ENCODE measurements around the gene CD300LF.

The CD300LF gene

DNA sequence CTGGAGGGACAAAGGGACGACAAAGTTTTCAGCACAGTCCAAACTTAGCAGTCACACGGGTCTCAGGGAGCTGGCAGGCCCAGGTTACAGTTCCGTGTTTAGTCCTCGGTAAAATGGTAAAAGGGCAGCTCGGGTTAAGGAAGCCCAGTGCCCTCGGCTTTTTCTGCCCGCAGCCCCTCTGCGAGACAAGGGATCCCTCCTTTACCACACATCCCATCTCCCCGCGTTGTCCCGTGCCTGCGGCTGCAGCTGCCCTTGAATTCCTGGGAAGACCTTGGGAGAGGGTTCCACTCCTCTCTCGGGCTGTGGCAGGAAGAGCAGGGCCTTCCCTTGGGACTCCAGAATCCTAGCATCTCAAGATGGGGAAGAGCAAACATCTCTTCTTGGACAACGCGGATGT is 17.1 kb upstream of the CD300LF start:
- DNase-seq (ENCODE audit: low read depth), result no peak

DNA sequence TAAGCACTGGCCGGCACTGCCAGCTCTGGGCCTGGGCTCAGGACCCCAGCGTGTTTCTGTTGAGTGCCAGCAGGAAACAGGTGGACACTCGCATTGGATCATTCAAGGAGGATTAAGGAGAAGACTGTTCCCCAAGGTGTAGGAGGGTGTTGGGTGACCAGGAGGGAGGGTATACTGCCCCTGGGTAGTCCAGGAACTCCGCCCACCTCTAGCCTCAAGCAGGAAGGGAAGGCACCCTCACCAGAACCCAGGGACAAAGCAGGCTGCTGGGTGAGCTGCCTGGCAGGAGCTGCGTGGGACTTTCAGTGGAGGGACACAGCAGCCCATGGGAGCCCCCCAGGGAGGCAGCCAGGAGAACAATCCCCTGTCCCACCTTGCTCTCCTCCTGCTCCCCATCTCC is 16.6 kb upstream of the CD300LF start:
- DNase-seq (ENCODE audit: low read depth), result no peak

DNA sequence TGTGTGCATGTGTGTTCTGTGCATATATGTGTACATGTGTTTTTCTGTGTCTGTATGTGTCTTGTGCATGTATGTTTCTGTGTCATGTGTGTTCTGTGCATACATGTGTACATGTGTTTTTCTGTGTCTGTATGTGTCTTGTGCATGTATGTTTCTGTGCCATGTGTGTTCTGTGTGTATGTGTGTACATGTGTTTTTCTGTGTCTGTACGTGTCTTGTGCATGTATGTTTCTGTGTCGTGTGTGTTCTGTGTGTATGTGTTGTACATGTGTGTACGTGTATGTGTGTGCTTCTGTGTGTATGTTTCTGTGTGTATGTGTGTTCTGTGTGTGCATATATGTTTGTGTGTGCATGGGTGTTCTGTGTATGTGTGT is 16.0 kb upstream of the CD300LF start:
- DNase-seq (ENCODE audit: low read depth), result no peak

DNA sequence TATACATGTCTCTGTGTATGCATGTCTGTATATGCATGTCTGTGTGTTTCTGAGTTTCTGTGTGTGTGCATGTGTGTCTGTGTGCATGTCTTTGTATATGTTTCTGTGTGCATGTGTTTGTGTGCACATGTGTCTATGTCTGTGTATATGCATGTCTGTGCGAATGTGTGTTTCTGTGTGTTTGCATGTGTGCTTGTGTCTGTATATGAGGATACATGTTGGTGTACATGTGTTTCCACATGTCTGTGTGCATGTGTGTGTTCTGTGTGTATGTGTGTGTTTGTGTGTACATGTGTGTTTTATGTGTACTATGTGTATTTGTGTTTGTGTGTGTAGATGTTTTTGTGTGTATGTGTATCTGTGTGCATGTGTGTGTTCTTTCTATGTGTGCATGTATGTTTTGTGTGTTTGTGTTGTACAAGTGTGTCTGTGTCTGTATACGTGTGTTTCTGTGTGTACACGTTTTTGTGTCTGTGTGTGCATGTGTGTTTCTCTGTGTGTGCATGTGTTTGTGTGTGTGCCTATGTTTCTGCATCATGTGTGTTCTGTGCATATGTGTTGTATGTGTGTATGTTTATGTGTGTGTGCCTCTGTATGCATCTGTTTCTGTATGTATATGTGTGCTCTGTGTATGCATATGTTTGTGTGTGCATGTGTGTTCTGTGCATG is 15.4 kb upstream of the CD300LF start:
- no peak for DNase-seq (ENCODE audit: low read depth)

DNA sequence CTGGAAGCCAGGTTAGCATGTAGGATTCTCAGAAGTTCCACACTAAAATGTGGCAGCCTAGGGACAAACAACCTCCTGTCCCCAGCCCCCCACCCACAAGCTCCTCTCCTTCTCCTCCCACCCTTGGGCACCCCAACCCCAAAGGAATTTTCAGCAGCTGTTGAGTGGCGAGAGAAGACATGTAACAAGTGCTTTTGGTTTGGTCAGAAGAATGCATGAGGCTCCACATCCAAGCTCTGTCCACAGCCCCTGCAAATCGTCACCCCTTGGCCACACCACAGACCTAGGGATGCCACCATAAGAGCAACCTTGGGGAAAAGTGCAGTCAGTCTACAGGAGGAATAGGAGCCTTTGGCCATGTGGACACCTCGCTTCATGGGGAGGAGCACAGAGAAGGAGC is 12.4 kb upstream of the CD300LF start:
- DNase-seq (ENCODE audit: low read depth), result no peak

DNA sequence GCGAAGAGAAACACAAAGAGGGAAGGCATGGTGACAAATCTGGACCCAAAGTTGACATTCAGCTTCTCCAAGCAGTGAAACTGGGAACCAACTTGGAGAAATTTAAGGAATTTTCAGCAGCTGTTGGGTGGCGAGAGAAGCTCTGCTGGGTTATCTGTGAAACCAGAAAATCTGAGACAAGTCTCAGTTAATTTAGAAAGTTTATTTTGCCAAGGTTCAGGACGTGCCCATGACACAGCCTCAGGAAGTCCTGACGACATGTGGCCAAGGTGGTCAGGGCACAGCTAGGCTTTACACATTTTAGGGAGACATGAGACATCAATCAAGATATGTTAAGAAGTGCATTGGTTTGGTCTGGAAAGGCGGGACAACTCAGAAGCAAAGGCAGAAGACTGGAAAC is 11.2 kb upstream of the CD300LF start:
- DNase-seq (ENCODE audit: low read depth), result no peak

DNA sequence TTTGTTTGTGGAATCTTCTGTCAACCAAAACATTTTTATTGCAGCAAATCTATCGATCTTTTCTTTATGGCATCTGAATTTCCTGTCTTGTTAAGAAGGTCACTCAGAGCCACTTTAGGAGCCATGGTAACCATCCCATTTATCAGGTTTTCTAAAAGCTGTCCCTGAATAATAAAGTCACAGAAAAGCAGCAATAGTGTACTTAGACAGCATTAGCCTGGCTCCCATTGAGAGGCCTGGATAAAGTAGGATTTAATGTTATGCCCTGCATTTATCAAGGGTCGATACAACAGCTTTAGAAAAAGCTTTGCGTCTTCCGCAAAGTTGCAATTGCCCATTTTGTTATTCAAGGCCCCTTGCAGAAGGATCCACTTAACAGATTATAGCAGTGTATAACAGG is 10.1 kb upstream of the CD300LF start:
- DNase-seq (ENCODE audit: low read depth), result no peak

DNA sequence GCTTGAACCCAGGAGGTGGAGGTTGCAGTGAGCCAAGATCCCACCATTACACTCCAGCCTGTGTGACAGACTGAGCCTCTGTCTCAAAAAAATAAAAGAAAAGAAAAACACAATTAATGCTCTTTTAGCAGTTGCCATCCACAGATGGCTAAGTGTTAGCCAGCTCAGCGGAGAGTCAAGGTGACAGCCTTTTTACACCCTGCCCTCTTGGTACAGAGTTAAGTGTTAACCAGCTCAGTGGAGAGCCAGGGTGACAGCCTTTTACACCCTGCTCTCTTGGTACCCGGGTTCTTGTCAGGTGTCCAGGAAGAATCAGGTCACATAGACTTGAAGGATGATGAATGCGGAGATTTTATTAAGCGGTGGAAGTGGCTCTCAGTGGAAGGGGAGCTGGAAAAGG is 7.8 kb upstream of the CD300LF start:
- no peak for DNase-seq (ENCODE audit: low read depth)

DNA sequence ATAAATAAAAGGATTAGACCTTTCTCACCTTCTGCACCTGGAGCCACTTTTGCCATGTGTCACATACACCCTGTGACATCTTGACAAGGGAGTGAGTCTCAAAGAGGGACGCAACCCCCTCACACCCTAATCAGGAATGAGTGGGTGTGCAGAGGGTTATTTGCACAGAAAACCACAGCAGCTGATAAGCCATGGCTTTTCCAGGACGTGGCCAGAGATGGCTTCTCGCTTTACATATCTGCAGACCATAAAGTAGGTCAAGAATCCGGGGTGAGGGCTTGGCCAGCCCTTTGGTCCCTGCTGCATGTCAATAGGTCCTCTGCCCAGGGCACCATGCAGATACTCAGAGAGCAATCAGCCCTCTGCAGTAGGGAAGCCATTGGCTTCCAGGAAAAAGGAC is 2.4 kb upstream of the CD300LF start:
- no peak for DNase-seq (ENCODE audit: low read depth)

DNA sequence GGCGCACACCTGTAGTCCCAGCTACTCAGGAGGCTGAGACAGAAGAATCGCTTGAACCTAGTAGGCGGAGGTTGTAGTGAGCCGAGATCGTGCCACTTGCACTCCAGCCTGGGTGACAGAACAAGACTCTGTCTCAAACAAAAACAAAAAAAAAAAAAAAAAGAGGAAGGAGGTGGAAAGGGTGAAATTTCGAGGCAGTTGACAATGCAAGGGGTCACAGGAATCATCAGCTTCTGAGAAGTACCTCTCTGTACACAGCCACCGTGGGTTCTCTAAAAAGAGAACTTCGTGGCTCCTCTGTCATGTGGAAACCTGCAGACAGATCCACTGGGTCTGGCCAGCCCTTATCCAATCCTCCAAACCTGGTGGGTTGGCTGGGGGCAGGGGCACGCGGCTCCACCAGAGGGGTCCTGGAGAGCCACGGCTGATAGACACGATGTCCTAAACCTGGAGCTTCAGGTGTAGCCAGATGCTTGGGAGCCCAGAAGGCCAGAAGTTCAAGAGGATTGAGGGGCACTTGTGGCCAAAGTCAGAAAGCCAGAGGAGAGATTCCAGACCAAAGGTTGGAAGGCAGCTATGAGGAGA is 540 bp upstream of the CD300LF start:
- DNase-seq (ENCODE audit: low read depth), result no peak

DNA sequence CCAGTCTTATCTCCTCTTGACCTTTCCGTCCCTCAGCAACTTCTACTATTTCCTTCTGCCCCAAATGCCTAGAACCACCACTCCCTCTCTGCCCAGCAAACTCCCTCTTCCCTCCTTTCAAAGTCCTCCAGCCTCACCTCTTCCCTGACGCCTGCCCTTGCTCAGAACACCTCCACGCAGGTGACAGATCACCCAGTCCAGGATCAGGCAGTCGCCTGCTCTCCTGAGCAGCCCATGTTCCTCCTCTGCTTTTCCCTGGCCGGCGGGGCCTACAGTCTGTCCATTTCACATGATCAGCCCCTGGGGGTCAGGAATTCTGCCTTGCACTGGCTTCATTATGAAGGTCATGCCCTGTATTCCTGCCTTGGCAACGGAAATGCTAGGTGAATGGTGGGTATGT is 422 bp downstream of the CD300LF start:
- no peak for DNase-seq (ENCODE audit: low read depth)

DNA sequence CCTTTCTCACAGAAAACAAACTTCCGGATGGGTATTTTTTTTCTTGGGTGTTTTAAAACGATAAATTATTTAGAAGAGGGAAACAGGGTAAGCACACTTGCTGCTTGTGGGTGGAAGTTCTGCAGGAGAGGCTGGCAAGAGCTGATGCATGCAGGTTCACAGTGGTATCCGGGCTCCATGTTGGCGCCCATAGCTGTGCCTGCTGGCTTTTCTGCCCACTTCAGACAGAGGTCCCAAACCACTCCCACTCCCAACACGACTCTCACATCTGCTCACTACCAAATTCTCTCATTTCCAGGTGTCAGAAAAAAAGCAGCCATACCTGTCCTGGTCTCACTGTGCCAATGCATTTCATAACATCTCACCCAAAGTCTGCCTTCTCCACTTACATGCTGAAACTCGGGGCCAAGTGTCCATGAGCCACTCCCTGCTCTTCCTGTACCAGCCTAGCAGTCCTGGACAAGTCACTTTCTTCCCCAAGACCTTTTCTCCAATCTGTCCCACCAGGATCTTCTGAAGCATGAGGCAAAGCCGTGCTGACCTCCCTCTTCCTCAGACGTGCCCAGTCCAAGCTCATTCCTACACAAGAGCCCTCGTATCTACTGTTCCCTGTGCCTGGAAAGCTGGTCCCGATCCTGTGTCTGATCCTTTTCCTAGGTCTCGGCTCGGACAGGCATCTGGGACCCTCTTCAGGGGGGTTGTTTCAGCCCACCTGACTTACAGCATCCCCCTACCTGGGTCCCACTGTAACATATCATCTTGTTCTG is 1.5 kb downstream of the CD300LF start:
- no peak for DNase-seq (ENCODE audit: low read depth)

DNA sequence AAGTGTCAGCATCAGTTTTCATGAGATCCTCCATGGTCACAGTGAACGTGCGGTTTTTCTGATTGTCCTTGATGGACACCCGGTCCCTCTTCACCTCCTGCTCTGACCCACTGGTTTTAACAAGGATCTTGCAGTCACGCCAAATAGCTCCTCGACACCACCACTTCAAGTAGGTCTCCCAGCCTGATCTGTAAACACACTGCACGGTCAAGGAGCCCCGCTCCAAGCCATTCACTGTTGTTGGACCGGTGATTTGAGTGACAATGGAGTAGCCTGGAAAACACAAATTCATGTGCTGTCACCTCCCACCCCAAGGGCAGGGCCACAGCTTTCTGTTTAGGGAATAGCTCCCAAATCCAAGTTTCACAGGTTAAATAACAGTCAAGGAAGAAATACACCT is 8.2 kb downstream of the CD300LF start:
- no peak for DNase-seq (ENCODE audit: low read depth)

DNA sequence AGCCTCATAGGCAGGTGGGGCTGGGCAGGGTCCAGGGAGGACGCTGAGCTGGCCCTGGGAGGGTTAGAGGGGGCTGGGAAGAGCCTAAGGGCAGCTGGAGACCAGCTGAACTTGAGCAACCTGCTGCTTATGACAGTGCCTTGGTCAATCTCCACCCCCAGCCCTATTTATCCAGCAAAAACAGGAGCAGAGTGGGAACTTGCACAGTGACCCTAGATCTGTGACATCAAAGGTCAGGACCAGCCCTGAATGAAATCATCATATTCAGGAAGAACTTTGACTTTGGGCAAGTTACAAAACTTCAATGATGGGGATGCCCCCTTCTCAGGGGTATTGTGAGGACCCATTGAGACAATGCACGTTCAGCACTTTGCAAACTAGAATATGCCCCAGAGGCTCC is 9.4 kb downstream of the CD300LF start:
- DNase-seq (ENCODE audit: low read depth), result no peak

DNA sequence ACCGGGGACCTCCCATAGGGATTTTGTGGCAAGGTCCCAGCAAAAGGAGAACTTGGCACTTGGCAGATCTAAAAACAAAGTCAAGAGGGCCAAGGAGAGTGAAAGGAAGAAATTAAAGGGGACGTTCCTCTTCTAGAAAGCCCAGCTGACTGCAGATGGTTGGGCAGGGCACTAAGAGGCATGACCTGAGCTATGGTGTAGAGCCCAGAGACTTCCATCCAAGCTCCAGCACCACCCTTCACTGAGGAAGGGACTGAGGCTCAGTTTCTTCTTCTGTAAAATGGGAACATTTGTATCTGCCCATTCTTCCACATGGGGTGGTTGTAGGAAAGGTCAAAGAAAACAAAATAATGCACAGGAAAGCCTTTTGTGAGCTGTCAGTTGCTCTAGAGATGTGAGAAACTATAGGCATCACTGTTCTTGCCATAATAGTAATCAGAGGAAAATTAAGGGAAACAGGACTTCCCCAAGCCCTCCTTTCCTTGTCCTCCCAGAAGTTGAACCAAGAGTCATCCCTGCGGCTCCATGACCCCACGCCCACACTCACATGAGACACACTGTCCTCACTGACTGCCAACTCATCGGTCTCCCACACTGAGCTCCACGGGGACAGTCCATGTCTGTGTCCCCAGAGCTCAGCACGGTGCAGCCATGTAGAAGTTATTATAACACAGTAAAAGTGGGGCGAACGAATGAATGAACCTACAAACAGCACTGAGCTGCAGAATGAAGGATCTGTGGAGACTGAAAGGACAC is 10.4 kb downstream of the CD300LF start:
- DNase-seq (ENCODE audit: low read depth), result no peak

DNA sequence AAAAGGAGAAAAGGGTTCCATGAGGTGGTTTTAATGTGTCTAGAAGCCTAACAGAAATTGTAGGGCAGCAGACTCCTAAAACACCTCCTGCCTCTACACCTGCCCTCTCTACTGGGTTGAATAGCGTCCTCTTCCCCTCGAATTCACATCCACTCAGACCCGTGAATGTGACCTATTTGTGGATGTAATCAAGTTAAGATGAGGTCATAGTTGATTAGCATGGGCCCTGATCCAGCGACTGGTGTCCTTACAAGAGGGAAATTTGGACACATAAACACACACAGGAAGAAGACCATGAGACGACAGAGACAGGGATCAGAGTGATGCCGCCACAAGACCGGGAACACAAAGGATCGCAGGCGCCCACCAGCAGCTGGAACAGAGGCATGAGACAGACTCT is 13.5 kb downstream of the CD300LF start:
- no peak for DNase-seq (ENCODE audit: low read depth)

DNA sequence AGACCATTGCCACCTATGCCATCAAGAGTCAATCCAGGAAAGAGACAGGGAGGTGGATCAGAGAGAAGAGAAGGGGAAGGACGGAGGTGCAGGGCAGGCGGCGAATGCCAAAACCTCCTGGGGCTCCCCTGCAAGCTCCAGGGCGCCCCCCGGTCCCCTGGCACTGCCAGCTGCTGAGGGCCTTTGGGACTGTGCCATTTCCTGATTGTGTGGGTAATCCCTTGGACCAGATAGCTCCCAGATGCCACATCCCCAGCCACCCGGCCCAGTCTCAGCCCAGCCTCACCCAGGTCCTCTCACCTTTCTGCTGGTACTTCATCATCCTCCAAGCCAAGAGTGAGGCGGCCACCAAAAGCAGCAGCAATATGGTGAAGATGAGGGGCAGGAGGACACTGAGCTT is 14.7 kb downstream of the CD300LF start:
- no peak for DNase-seq (ENCODE audit: low read depth)

DNA sequence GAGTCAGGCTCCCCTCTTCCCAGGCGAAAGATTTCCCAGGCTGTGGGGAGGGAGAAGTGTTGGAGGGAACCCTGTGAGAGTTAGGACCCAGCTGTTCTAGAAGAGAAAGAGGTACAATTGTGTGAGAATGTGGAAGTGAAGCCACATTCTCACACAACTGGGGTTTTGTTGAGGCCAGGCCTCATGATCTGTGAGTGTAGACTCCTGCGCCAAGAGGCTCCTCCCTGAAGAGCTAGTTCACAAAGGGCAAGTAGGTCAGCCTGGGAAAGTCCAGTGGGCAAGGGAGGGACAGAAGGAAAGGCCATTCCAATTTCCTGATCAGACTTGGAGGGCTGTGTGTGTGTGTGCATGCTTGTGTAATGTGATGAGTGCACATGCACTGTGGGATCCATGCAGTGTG is 15.2 kb downstream of the CD300LF start:
- no peak for DNase-seq (ENCODE audit: low read depth)

DNA sequence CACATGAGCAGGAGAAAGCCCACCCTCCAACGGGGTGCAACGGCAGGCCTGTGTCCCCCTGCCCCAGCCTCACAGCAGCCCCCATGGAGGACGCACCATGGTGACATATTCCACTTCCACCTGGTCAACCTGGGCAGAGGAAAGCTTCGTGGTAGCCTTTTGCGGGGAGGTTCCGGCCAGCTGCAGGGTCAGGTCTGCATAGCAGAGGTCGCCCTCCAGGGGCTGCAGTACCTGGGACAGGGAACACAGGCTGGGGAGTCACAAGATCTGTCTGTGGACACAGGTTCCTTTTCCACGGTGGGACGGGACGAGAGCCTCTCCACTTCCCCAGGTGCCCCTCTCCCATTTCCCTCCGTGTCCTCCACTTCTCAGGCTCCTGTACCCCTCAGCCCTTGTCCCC is 17.1 kb downstream of the CD300LF start:
- no peak for DNase-seq (ENCODE audit: low read depth)

DNA sequence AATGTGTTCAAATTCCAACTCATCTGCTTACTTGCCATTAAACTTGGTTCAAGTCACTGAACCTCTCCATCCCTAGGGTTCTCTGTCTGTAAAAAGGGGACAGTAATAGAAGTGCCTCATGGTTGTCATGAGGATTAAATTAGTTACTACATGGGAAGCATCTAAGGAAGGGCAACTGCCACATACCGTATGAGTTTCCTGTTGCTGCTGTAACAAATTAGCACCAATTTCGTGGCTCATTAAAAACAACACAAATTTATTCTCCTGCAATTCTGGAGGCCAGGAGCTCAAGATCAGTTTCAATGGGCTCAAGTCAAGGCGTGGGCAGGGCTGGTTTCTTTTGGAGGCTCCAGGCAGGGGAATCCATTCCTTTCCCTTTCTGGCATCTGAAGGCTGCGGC is 18.6 kb downstream of the CD300LF start:
- DNase-seq (ENCODE audit: low read depth), result no peak

DNA sequence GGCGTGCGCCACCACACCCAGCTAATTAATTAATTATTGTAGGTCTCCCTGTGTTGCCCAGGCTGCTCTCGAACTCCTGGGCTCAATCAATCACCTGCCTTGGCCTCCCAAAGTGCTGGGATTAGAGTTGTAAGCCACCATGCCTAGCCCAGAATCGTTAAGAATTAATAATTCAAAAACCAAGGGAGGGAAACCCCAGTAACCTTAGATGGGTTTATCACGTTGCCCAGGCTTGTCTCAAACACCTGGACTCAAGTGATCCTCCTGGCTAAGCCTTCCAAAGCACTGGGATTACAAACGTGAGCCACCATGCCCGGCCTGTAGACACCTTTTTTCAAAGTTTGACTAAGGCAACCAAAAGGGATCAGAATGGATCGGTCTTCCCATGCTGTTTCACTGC is 21.6 kb downstream of the CD300LF start:
- no peak for DNase-seq (ENCODE audit: low read depth)

DNA sequence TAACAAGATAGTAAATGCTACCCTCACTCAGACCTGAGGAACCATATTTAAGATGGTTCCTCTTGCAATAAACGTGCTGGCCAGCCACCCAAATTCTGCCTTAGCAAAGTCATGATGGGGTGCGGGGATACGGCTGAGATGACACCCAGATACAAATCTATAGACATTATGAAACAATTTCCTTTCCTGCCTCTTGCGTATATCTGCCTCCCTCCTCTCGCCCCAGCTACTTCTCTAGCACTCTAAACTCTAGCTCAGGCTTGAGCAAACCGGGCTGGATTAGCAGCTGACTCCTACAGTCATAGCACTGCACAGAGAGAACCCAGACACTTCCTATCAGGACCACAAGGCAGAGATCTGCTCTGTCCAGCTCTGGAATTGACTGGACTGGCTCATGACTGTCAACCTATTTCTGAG is 22.3 kb downstream of the CD300LF start:
- DNase-seq (ENCODE audit: low read depth), result no peak

DNA sequence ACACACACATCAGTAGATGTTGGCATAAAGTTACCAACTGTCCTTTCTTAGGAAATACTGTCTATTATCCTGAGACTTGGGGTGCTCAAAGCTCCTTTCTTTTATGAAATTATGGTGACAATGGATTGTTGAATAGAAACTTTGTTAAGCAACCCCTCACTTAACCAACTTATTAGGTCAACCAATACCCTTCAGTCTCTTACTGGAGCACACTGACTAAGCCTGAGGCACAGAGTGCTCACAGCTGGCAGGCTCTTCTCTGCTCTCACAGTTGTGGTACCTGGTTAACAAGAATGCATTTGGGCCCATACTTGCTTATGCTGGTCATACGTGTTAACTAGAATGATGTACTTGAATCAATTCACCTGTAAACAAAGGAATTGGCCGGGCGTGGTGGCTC is 24.8 kb downstream of the CD300LF start:
- DNase-seq (ENCODE audit: low read depth), result no peak
